H1 (cell line): Measurements from ENCODE around the gene RAB5B. TPM values are rescaled to one million over a fixed set of nuclear protein-coding genes. Genes with fewer than 3 reads are reported as not detected.
"Not testable (repeated sequence)": the region's sequence is repeated elsewhere in the genome, so short reads cannot be mapped to it uniquely, and the experiment has no call there.

ENCODE experiments used
- CTCF ChIA-PET: fragments of 300-600 bp; sonication (Branson Sonifier 250); formaldehyde crosslinking; loops from one replicate; lab custom pipeline; 2021; ENCODE audit not compliant: partially characterized antibody; lab: Charles Lee
- POLR2A ChIA-PET: fragments of 300-600 bp; sonication (Branson Sonifier 250); formaldehyde crosslinking; loops from one replicate; lab custom pipeline; 2021; ENCODE audit warnings: inconsistent platforms; ENCODE audit not compliant: partially characterized antibody; lab: Charles Lee
- DNase-seq, 2 experiments: peaks; one replicate each; pipeline versions ENCODE4 v3.0.0 to v3.0.0-alpha.2; 2010 to 2022; ENCODE audit warnings: low spot score in 2 of 2, low read depth in 1 of 2, mixed read lengths in 1 of 2
- FAIRE-seq: peaks from 2 replicates; lab custom pipeline; 2011; peaks lifted over from hg19 to GRCh38; lab: Jason Lieb, UNC
- H2AFZ ChIP-seq: 2 replicates; pipeline ENCODE4 v1.8.1; 2012; ENCODE audit warnings: low read length, inconsistent platforms
- H2AK5ac ChIP-seq: 2 replicates; pipeline ENCODE4 v1.6.1; 2013; ENCODE audit warnings: low read depth, low read length
- H2BK120ac ChIP-seq: replicated peaks from 2 replicates; pipeline ENCODE3; 2013; ENCODE audit warnings: low read depth, low read length, inconsistent platforms
- H2BK12ac ChIP-seq: 2 replicates; pipeline ENCODE4 v1.6.1; 2013; ENCODE audit warnings: low read depth, low read length
- H2BK15ac ChIP-seq: 2 replicates; pipeline ENCODE4 v1.6.1; 2013; ENCODE audit warnings: low read length
- H2BK20ac ChIP-seq: 2 replicates; pipeline ENCODE4 v1.6.1; 2013; ENCODE audit warnings: low read length
- H2BK5ac ChIP-seq: 2 replicates; pipeline ENCODE4 v1.6.1; 2013; ENCODE audit warnings: low read depth, low read length
- H3K14ac ChIP-seq: 2 replicates; pipeline ENCODE4 v1.6.1; 2013; ENCODE audit warnings: inconsistent platforms; ENCODE audit not compliant: insufficient read length
- H3K18ac ChIP-seq: 2 replicates; pipeline ENCODE4 v1.6.1; 2013; ENCODE audit warnings: low read length; ENCODE audit errors: extremely low read depth
- H3K23ac ChIP-seq: 2 replicates; pipeline ENCODE4 v1.6.1; 2013; ENCODE audit warnings: inconsistent platforms; ENCODE audit not compliant: insufficient read length
- H3K23me2 ChIP-seq: 2 replicates; pipeline ENCODE4 v1.6.1; 2013; ENCODE audit warnings: low read depth, low read length
- H3K27ac ChIP-seq: 2 replicates; pipeline ENCODE4 v1.6.1; 2011; ENCODE audit warnings: low read depth, low read length, inconsistent platforms
- H3K27me3 ChIP-seq, 4 experiments: replicated peaks in 1 of 4; 1 replicate in 1 of 4; 2 replicates in 3 of 4; pipeline versions ENCODE4 v1.6.1 to v1.8.1; 2011 to 2013; ENCODE audit warnings: low read length in 3 of 4, mild to moderate bottlenecking in 3 of 4, inconsistent platforms in 2 of 4, mixed read lengths in 2 of 4, moderate library complexity in 1 of 4; ENCODE audit not compliant: control insufficient read depth in 3 of 4, insufficient read depth in 3 of 4; ENCODE audit errors: extremely low read depth in 1 of 4
- H3K36me3 ChIP-seq, 4 experiments: 2 replicates each; pipeline versions ENCODE4 v1.6.1 to v1.8.1; 2011 to 2013; ENCODE audit warnings: mild to moderate bottlenecking in 4 of 4, low read length in 3 of 4, moderate library complexity in 2 of 4, control low read depth in 1 of 4, inconsistent platforms in 1 of 4; ENCODE audit not compliant: insufficient read depth in 4 of 4, control insufficient read depth in 2 of 4
- H3K4ac ChIP-seq: replicated peaks from 2 replicates; pipeline ENCODE3; 2013; ENCODE audit warnings: low read length, low read depth, mixed read lengths, inconsistent platforms; ENCODE audit not compliant: insufficient read length
- H3K4me1 ChIP-seq, 4 experiments: replicated peaks in 1 of 4; 1 replicate in 1 of 4; 2 replicates in 3 of 4; pipeline versions ENCODE4 v1.6.1 to v1.8.1; 2011 to 2013; ENCODE audit warnings: low read length in 3 of 4, inconsistent platforms in 2 of 4, mixed read lengths in 1 of 4; ENCODE audit not compliant: insufficient read depth in 4 of 4, control insufficient read depth in 3 of 4
- H3K4me2 ChIP-seq, 2 experiments: 2 replicates each; pipeline versions ENCODE4 v1.6.1 to v1.8.1; 2011 to 2013; ENCODE audit warnings: low read depth in 2 of 2, low read length in 2 of 2, control low read depth in 1 of 2, inconsistent platforms in 1 of 2, mild to moderate bottlenecking in 1 of 2; ENCODE audit not compliant: insufficient read depth in 1 of 2
- H3K4me3 ChIP-seq, 4 experiments: fragments of 200-600, 300-600 bp in 1 of 4; sonication (generic), shearing (Covaris generic), sonication (Bioruptor Twin) in 1 of 4; 2 replicates each; pipeline versions ENCODE4 v1.5.1 to v1.8.1; 2011 to 2016; ENCODE audit warnings: low read length in 4 of 4, low read depth in 3 of 4, control low read depth in 2 of 4, inconsistent platforms in 2 of 4, mild to moderate bottlenecking in 2 of 4, mixed read lengths in 1 of 4, moderate library complexity in 1 of 4; ENCODE audit not compliant: insufficient read depth in 2 of 4; ENCODE audit errors: extremely low read depth in 1 of 4
- H3K56ac ChIP-seq: replicated peaks from 2 replicates; pipeline ENCODE3; 2013; ENCODE audit warnings: low read depth, mild to moderate bottlenecking, mixed read lengths, low read length, inconsistent platforms; ENCODE audit not compliant: insufficient read length
- H3K79me1 ChIP-seq: 2 replicates; pipeline ENCODE4 v1.6.1; 2013; ENCODE audit warnings: low read depth, low read length, control low read depth
- H3K79me2 ChIP-seq, 2 experiments: 2 replicates each; pipeline versions ENCODE4 v1.6.1 to v1.8.1; 2012 to 2013; ENCODE audit warnings: low read length in 2 of 2, mild to moderate bottlenecking in 2 of 2, inconsistent platforms in 1 of 2; ENCODE audit not compliant: insufficient read depth in 2 of 2, control insufficient read depth in 1 of 2
- H3K9ac ChIP-seq, 4 experiments: replicated peaks in 1 of 4; 1 replicate in 1 of 4; 2 replicates in 3 of 4; pipeline versions ENCODE4 v1.6.1 to v1.8.1; 2011 to 2013; ENCODE audit warnings: low read depth in 3 of 4, low read length in 3 of 4, control low read depth in 2 of 4, mild to moderate bottlenecking in 2 of 4, moderate library complexity in 2 of 4, inconsistent platforms in 1 of 4; ENCODE audit errors: extremely low read depth in 1 of 4
- H3K9me3 ChIP-seq, 2 experiments: 2 replicates each; pipeline versions ENCODE4 v1.6.1 to v1.8.1; 2012 to 2013; ENCODE audit warnings: mild to moderate bottlenecking in 2 of 2, moderate library complexity in 2 of 2, control low read depth in 1 of 2, inconsistent platforms in 1 of 2, low read depth in 1 of 2, low read length in 1 of 2, mixed read lengths in 1 of 2; ENCODE audit not compliant: insufficient read depth in 2 of 2
- H4K20me1 ChIP-seq, 2 experiments: replicated peaks in 1 of 2; 2 replicates each; pipeline versions ENCODE3 to v1.8.1; 2011 to 2013; ENCODE audit warnings: inconsistent platforms in 2 of 2, low read length in 2 of 2, mild to moderate bottlenecking in 1 of 2; ENCODE audit not compliant: insufficient read depth in 2 of 2, control insufficient read depth in 1 of 2
- H4K5ac ChIP-seq: 2 replicates; pipeline ENCODE4 v1.6.1; 2013; ENCODE audit warnings: low read length, low read depth, mixed read lengths, inconsistent platforms; ENCODE audit not compliant: insufficient read length
- H4K8ac ChIP-seq: 2 replicates; pipeline ENCODE4 v1.8.0; 2013; ENCODE audit warnings: mild to moderate bottlenecking, moderate library complexity, low read length, inconsistent platforms; ENCODE audit not compliant: insufficient read depth; ENCODE audit errors: extremely low read depth
- H4K91ac ChIP-seq: replicated peaks from 2 replicates; pipeline ENCODE3; 2013; ENCODE audit warnings: low read length, mixed read lengths, inconsistent platforms; ENCODE audit not compliant: insufficient read length
- JUND ChIP-seq: IDR thresholded peaks from 2 replicates; pipeline ENCODE4 v1.6.1; 2011; ENCODE audit warnings: mild to moderate bottlenecking, improper control_type of control experiment, low read length
- POLR2A ChIP-seq, 2 experiments: IDR thresholded peaks; 1 replicate in 1 of 2; 2 replicates in 1 of 2; pipeline ENCODE4 v1.6.1; 2011; ENCODE audit warnings: low read depth in 2 of 2, low read length in 2 of 2, mild to moderate bottlenecking in 2 of 2; ENCODE audit errors: control extremely low read depth in 1 of 2
- RNF2 ChIP-seq: fragments of 200-900, 300-1000 bp; sonication (generic); IDR thresholded peaks from 2 replicates; pipeline ENCODE4 v1.7.1; 2016; ENCODE audit warnings: borderline replicate concordance, low read depth, mild to moderate bottlenecking, antibody characterized with exemption, low read length; ENCODE audit not compliant: poor library complexity, severe bottlenecking; ENCODE audit errors: missing control alignments
- RXRA ChIP-seq: IDR thresholded peaks from 2 replicates; pipeline ENCODE4 v1.6.1; 2011; ENCODE audit warnings: low read depth, mild to moderate bottlenecking, low read length, moderate library complexity; ENCODE audit not compliant: insufficient read depth
- SIX5 ChIP-seq: IDR thresholded peaks from 2 replicates; pipeline ENCODE4 v1.6.1; 2011; ENCODE audit warnings: mild to moderate bottlenecking, low read depth, low read length
- SP1 ChIP-seq: IDR thresholded peaks from 2 replicates; pipeline ENCODE4 v1.6.1; 2011; ENCODE audit warnings: low read depth, low read length
- SP2 ChIP-seq: IDR thresholded peaks from 2 replicates; pipeline ENCODE4 v1.6.1; 2012; ENCODE audit warnings: mild to moderate bottlenecking, low read length, inconsistent platforms
- YY1 ChIP-seq: IDR thresholded peaks from 2 replicates; pipeline ENCODE4 v1.6.1; 2011; ENCODE audit warnings: low read depth, mild to moderate bottlenecking, low read length
- WGBS, 2 experiments: shearing (Covaris generic) in 1 of 2; methylation state at CpG; one replicate each; pipeline versions ENCODE4 v1.1.6 to v1.1.7; 2013 to 2015; ENCODE audit warnings: low lambda C conversion rate in 2 of 2, mixed read lengths in 2 of 2, inconsistent platforms in 1 of 2, low coverage in 1 of 2, missing lambda C conversion rate in 1 of 2; ENCODE audit not compliant: insufficient replicate concordance in 2 of 2, insufficient coverage in 1 of 2, insufficient read length in 1 of 2; ENCODE audit errors: extremely low coverage in 1 of 2, missing lambda C conversion rate in 1 of 2; 5-methylcytosine and 5-hydroxymethylcytosine counted together
- polyA plus RNA-seq, 7 experiments: library from polyadenylated mRNA; depleted of rRNA in 3 of 7; stranded (reverse) in 5 of 7; unstranded in 2 of 7; fragments of >200 nt in 5 of 7; fragments of 200-250 nt in 2 of 7; gene quantifications; 1 replicate in 5 of 7; 2 replicates in 1 of 7; 4 replicates in 1 of 7; pipeline versions ENCODE4 v1.2.1 to v1.2.3, GENCODE V29; 2011 to 2013; ENCODE audit warnings: missing spikeins in 2 of 7, mixed read lengths in 2 of 7
- total RNA-seq: library from RNA; stranded (reverse); fragmentation: NEBNext Ultra II Directional; extraction: Animal tissue kit (Norgen Biotek cat#: 25700); gene quantifications from 2 replicates; pipeline ENCODE4 v1.2.1, GENCODE V29; 2021

RAB5B gene
- total and polyA plus RNA-seq, 2 of the 8 experiments (the other 6 are each of a cell fraction or from before 2014, with no cell fraction given) = 56.7 to 62.4 TPM

GRCh38 chr12:55985341-55985740 is 11.5 kb downstream of the RAB5B start (continued):
- no peak for TF ChIP-seq RNF2
- TF ChIP-seq SP2 = no peak
- no peak for TF ChIP-seq YY1
- TF ChIP-seq JUND = no peak
- no peak for TF ChIP-seq POLR2A (IDR thresholded peaks at IDR 0.05; ENCODE audit: control extremely low read depth in 1 of 2, low read depth in 2 of 2, low read length in 2 of 2)
- no peak for TF ChIP-seq RXRA
- TF ChIP-seq SIX5 = no peak
- no peak for TF ChIP-seq SP1

GRCh38 chr12:55985976-55986375 is 12.1 kb downstream of the RAB5B start:
- H4K8ac ChIP-seq, FAIRE-seq, H3K18ac ChIP-seq, H3K23ac ChIP-seq, H2BK120ac ChIP-seq, H3K4me1 ChIP-seq, H3K23me2 ChIP-seq, DNase-seq, H2BK15ac ChIP-seq, H3K9ac ChIP-seq, H3K27me3 ChIP-seq, H3K79me2 ChIP-seq, H3K4me3 ChIP-seq, H3K9me3 ChIP-seq, H2BK5ac ChIP-seq, H2BK12ac ChIP-seq, H4K5ac ChIP-seq, H2AK5ac ChIP-seq, H4K20me1 ChIP-seq, H2BK20ac ChIP-seq, H4K91ac ChIP-seq, H2AFZ ChIP-seq, H3K4ac ChIP-seq, H3K14ac ChIP-seq, H3K79me1 ChIP-seq, H3K56ac ChIP-seq, H3K27ac ChIP-seq, H3K4me2 ChIP-seq: not testable (repeated sequence)
- H3K36me3 ChIP-seq = peaks cover 3 to 53% (median 22%) of the 10 kb centered on the region in 4 experiments; a peak in 7 of 8 replicates
- CTCF ChIA-PET = interaction anchor here (0.6 to 4.7 kb wide), 5 partner anchors 10 to 336 kb away, joined by 3 to 42 read pairs (median 4); partner anchors contain the start of gene SUOX
- POLR2A ChIA-PET = interaction anchor here (1.2 to 4.3 kb wide), 3 partner anchors 10 to 12 kb away, joined by 3 to 24 read pairs (median 3); partner anchors contain the start of genes RAB5B and SUOX
- WGBS, 2 experiments = 94% methylated on average over 4 of the region's 7 CpGs; no CpG with 5 or more reads in 1 of the 2 experiments
